ENCODE results near the gene CHD8. TPM values are rescaled to one million over a fixed set of nuclear protein-coding genes. Genes with fewer than 3 reads are reported as not detected.
A peak's percentile ranks its signal among the peaks of the same experiment; 100 is the strongest.

The CHD8 gene
- total and polyA plus RNA-seq, 2 of the 13 experiments (the other 11 are each of a cell fraction or from before 2014, with no cell fraction given), result 35.1 to 79.6 TPM

DNA sequence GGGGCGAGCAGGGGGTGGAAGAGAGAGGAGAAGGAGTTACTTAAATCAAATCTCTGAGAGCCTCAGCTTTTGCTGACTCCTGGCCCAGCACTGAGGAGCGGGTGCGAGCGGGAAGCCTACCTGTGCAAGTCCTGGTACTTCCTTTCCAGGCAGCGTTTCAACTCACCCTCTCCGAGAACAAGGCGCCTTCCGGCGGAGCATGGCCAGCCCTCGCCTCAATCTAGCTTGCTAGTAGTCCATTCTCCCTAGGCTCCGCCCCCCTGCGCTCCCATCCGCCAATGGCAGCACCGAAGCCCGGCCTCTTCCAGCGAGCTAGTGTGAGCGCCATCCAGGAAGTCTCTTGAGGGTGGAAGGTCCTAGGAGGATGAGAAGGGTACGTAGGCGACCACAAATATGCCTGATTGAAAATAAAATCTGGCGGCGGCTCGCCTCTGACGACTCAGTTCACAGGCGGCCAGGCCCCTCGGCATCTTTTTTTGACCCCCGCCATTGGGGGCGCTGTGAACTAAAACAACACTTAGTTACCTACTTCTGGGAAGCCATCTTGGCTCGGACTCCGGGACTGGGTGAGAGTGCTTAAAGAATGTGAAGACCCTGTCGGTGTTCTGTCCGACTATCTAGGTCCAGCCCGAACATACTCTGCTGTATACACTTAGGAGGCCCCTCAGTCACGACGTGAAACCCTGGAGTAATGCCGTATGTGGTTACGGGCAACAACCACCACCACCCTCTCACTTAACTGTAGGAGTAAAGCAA, at the start of gene CHD8 (continued):
- peak; percentile 73; the same call in 1 of the 2 replicates for TF ChIP-seq HBP1 (CRISPR knock-in tag; IDR thresholded peaks at IDR 0.05; ENCODE audit: low read depth)
- TF ChIP-seq NFE2L1 (CRISPR knock-in tag; IDR thresholded peaks at IDR 0.05; ENCODE audit: borderline replicate concordance), result no peak; the same call in 1 of the 2 replicates
- peak; percentile 41 for TF ChIP-seq ZNF18 (CRISPR knock-in tag; IDR thresholded peaks at IDR 0.05; ENCODE audit: insufficient replicate concordance)
- TF ChIP-seq SOX5 (CRISPR knock-in tag; IDR thresholded peaks at IDR 0.05; ENCODE audit: borderline replicate concordance), result peak; percentile 71; the same call in 1 of the 2 replicates
- no peak for TF ChIP-seq FOSL1 (CRISPR knock-in tag; IDR thresholded peaks at IDR 0.05; ENCODE audit: borderline replicate concordance)
- TF ChIP-seq KDM6A (CRISPR knock-in tag; IDR thresholded peaks at IDR 0.05; ENCODE audit: low read depth), result no peak
- peak; percentile 75; the same call in 1 of the 2 replicates for TF ChIP-seq E2F2 (CRISPR knock-in tag; IDR thresholded peaks at IDR 0.05; ENCODE audit: borderline replicate concordance)
- no peak for TF ChIP-seq JDP2 (CRISPR knock-in tag; IDR thresholded peaks at IDR 0.05; ENCODE audit: borderline replicate concordance)
- no peak for TF ChIP-seq TOPORS (CRISPR knock-in tag; IDR thresholded peaks at IDR 0.05)
- TF ChIP-seq SRY (CRISPR knock-in tag; IDR thresholded peaks at IDR 0.05), result 0 out of 2 replicates have a peak, but pooled peaks have one; percentile 55
- TF ChIP-seq ZNF674 (CRISPR knock-in tag; IDR thresholded peaks at IDR 0.05; ENCODE audit: low read depth), result no peak
- TF ChIP-seq ZNF510 (CRISPR knock-in tag; IDR thresholded peaks at IDR 0.05; ENCODE audit: low read depth), result no peak
- TF ChIP-seq CREB1 (IDR thresholded peaks at IDR 0.05), result peak; percentile 81
- peak; percentile 94; the same call in 1 of the 2 replicates for TF ChIP-seq CREB1 (CRISPR knock-in tag; IDR thresholded peaks at IDR 0.05)
- TF ChIP-seq PCBP1 (IDR thresholded peaks at IDR 0.05; ENCODE audit: borderline replicate concordance, low read depth, low read length), result peak; percentile 93; the same call in 1 of the 2 replicates
- no peak for TF ChIP-seq ZNF382 (CRISPR knock-in tag; IDR thresholded peaks at IDR 0.05; ENCODE audit: borderline replicate concordance)
- TF ChIP-seq NFRKB (IDR thresholded peaks at IDR 0.05), result peak; percentile 82
- TF ChIP-seq, protein P1, sequence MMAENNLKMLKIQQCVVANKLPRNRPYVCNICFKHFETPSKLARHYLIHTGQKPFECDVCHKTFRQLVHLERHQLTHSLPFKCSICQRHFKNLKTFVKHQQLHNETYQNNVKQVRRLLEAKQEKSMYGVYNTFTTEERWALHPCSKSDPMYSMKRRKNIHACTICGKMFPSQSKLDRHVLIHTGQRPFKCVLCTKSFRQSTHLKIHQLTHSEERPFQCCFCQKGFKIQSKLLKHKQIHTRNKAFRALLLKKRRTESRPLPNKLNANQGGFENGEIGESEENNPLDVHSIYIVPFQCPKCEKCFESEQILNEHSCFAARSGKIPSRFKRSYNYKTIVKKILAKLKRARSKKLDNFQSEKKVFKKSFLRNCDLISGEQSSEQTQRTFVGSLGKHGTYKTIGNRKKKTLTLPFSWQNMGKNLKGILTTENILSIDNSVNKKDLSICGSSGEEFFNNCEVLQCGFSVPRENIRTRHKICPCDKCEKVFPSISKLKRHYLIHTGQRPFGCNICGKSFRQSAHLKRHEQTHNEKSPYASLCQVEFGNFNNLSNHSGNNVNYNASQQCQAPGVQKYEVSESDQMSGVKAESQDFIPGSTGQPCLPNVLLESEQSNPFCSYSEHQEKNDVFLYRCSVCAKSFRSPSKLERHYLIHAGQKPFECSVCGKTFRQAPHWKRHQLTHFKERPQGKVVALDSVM (CRISPR knock-in tag; IDR thresholded peaks at IDR 0.05), result peak; percentile 72
- TF ChIP-seq, protein P2, sequence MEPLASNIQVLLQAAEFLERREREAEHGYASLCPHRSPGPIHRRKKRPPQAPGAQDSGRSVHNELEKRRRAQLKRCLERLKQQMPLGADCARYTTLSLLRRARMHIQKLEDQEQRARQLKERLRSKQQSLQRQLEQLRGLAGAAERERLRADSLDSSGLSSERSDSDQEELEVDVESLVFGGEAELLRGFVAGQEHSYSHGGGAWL (CRISPR knock-in tag; IDR thresholded peaks at IDR 0.05), result peak; percentile 45; the same call in 1 of the 2 replicates
- peak; percentile 78 for TF ChIP-seq HDAC2 (CRISPR knock-in tag; IDR thresholded peaks at IDR 0.05)
- peak; percentile 84 for TF ChIP-seq ZNF317 (CRISPR knock-in tag; IDR thresholded peaks at IDR 0.05)
- no peak for TF ChIP-seq JUNB (CRISPR knock-in tag; IDR thresholded peaks at IDR 0.05; ENCODE audit: borderline replicate concordance)
- TF ChIP-seq SETDB1 (CRISPR knock-in tag; IDR thresholded peaks at IDR 0.05; ENCODE audit: borderline replicate concordance), result no peak
- peak; percentile 100 for TF ChIP-seq ZNF335 (CRISPR knock-in tag; IDR thresholded peaks at IDR 0.05)
